HuH-7.5 (cell line): Measurements from ENCODE around the gene HIVEP2.

ENCODE experiments used
- DNase-seq: peaks from one replicate; pipeline ENCODE4 v3.0.0; 2011; ENCODE audit warnings: low spot score

Gene HIVEP2

GRCh38 chr6:142944124-142945048, 590 bp downstream of the HIVEP2 start:
- peak; percentile 72 for DNase-seq

GRCh38 chr6:142943711-142944123, 1.3 kb downstream of the HIVEP2 start:
- DNase-seq: no peak

GRCh38 chr6:142942805-142943227, 2.2 kb downstream of the HIVEP2 start:
- peak; percentile 36 for DNase-seq

GRCh38 chr6:142942238-142942637, 2.7 kb downstream of the HIVEP2 start:
- DNase-seq: no peak

- DNase-seq: no peak
Measured at GRCh38 chr6:142941018-142941417, 4.0 kb downstream of the HIVEP2 start.

- no peak for DNase-seq
Measured at GRCh38 chr6:142940487-142940886, 4.5 kb downstream of the HIVEP2 start.

GRCh38 chr6:142938510-142938909, 6.5 kb downstream of the HIVEP2 start:
- no peak for DNase-seq

- no peak for DNase-seq
Measured at GRCh38 chr6:142937986-142938385, 7.0 kb downstream of the HIVEP2 start.

- no peak for DNase-seq
Measured at GRCh38 chr6:142935553-142936517, 9.1 kb downstream of the HIVEP2 start.

- DNase-seq: no peak
Measured at GRCh38 chr6:142934599-142934998, 10.4 kb downstream of the HIVEP2 start.

- no peak for DNase-seq
Measured at GRCh38 chr6:142934106-142934505, 10.9 kb downstream of the HIVEP2 start.

GRCh38 chr6:142933701-142934100, 11.3 kb downstream of the HIVEP2 start:
- DNase-seq: no peak

- no peak for DNase-seq
Measured at GRCh38 chr6:142932889-142933288, 12.1 kb downstream of the HIVEP2 start.

GRCh38 chr6:142929751-142930358, 15.1 kb downstream of the HIVEP2 start:
- no peak for DNase-seq

GRCh38 chr6:142927904-142928303, 17.1 kb downstream of the HIVEP2 start:
- no peak for DNase-seq

GRCh38 chr6:142927271-142927580, 17.8 kb downstream of the HIVEP2 start:
- DNase-seq: no peak

- DNase-seq: peak; percentile 79
Measured at GRCh38 chr6:142926494-142927270, 18.3 kb downstream of the HIVEP2 start.

GRCh38 chr6:142926177-142926493, 18.8 kb downstream of the HIVEP2 start:
- DNase-seq: no peak

- no peak for DNase-seq
Measured at GRCh38 chr6:142925575-142926110, 19.3 kb downstream of the HIVEP2 start.

GRCh38 chr6:142918339-142919042, 26.5 kb downstream of the HIVEP2 start:
- DNase-seq: no peak

- no peak for DNase-seq
Measured at GRCh38 chr6:142916881-142917280, 28.1 kb downstream of the HIVEP2 start.
